Mesenchymal stem cell (in vitro differentiated cells and primary cell): Measurements from ENCODE around the gene HOXA6.
A peak's percentile ranks its signal among the peaks of the same experiment; 100 is the strongest.

Experiments used
- DNase-seq: peaks from one replicate; pipeline ENCODE4 v3.0.0-alpha.2; 2013
- H2AFZ ChIP-seq: one replicate; pipeline ENCODE4 v1.6.1; 2013; ENCODE audit warnings: low read depth, mild to moderate bottlenecking, control low read depth, inconsistent platforms, low read length, moderate library complexity
- H2AK5ac ChIP-seq: 2 replicates; pipeline ENCODE4 v1.6.1; 2013; ENCODE audit warnings: low read length, moderate library complexity, mild to moderate bottlenecking, inconsistent platforms; ENCODE audit not compliant: severe bottlenecking
- H2BK120ac ChIP-seq: one replicate; pipeline ENCODE4 v1.6.1; 2013; ENCODE audit warnings: low read depth, mild to moderate bottlenecking, inconsistent platforms, low read length, moderate library complexity
- H2BK12ac ChIP-seq, 2 experiments: one replicate each; pipeline ENCODE4 v1.6.1; 2013; ENCODE audit warnings: inconsistent platforms in 2 of 2, low read length in 2 of 2, mild to moderate bottlenecking in 2 of 2, moderate library complexity in 2 of 2, control low read depth in 1 of 2
- H2BK15ac ChIP-seq: one replicate; pipeline ENCODE4 v1.6.1; 2013; ENCODE audit warnings: mild to moderate bottlenecking, low read depth, inconsistent platforms; ENCODE audit not compliant: poor library complexity, severe bottlenecking
- H2BK5ac ChIP-seq: 2 replicates; pipeline ENCODE4 v1.6.1; 2013; ENCODE audit warnings: low read depth, mild to moderate bottlenecking, low read length, control low read depth, inconsistent platforms; ENCODE audit not compliant: poor library complexity, severe bottlenecking
- H3K14ac ChIP-seq, 2 experiments: one replicate each; pipeline ENCODE4 v1.6.1; 2013; ENCODE audit warnings: inconsistent platforms in 2 of 2, low read length in 2 of 2, control low read depth in 1 of 2, mild to moderate bottlenecking in 1 of 2, moderate library complexity in 1 of 2
- H3K18ac ChIP-seq, 2 experiments: one replicate each; pipeline ENCODE4 v1.6.1; 2013; ENCODE audit warnings: inconsistent platforms in 2 of 2, low read length in 2 of 2, control low read depth in 1 of 2, low read depth in 1 of 2, mild to moderate bottlenecking in 1 of 2
- H3K23ac ChIP-seq, 2 experiments: one replicate each; pipeline ENCODE4 v1.6.1; 2013; ENCODE audit warnings: inconsistent platforms in 2 of 2, low read length in 2 of 2, mild to moderate bottlenecking in 2 of 2, moderate library complexity in 2 of 2, control low read depth in 1 of 2
- H3K27ac ChIP-seq: 2 replicates; pipeline ENCODE4 v1.5.1; 2013; ENCODE audit warnings: mild to moderate bottlenecking, moderate library complexity, low read length, control low read depth, inconsistent platforms; ENCODE audit not compliant: poor library complexity, severe bottlenecking
- H3K27me3 ChIP-seq, 2 experiments: 2 replicates each; pipeline versions ENCODE4 v1.6.1 to v1.7.0; 2013; ENCODE audit warnings: low read length in 2 of 2, mild to moderate bottlenecking in 2 of 2, moderate library complexity in 2 of 2, control low read depth in 1 of 2, inconsistent platforms in 1 of 2; ENCODE audit not compliant: control insufficient read depth in 1 of 2, insufficient read depth in 1 of 2
- H3K36me3 ChIP-seq, 2 experiments: 2 replicates each; pipeline versions ENCODE4 v1.6.1 to v1.7.0; 2013; ENCODE audit warnings: low read length in 2 of 2, control low read depth in 1 of 2, inconsistent platforms in 1 of 2, low read depth in 1 of 2, mild to moderate bottlenecking in 1 of 2; ENCODE audit not compliant: insufficient read depth in 2 of 2, control insufficient read depth in 1 of 2
- H3K4ac ChIP-seq, 2 experiments: one replicate each; pipeline ENCODE4 v1.6.1; 2013; ENCODE audit warnings: inconsistent platforms in 2 of 2, low read length in 2 of 2, mild to moderate bottlenecking in 2 of 2, moderate library complexity in 2 of 2, control low read depth in 1 of 2, low read depth in 1 of 2
- H3K4me1 ChIP-seq: 2 replicates; pipeline ENCODE4 v1.6.1; 2013; ENCODE audit warnings: low read depth, low read length, control low read depth; ENCODE audit not compliant: control insufficient read depth, insufficient read depth
- H3K4me2 ChIP-seq: 2 replicates; pipeline ENCODE4 v1.6.1; 2013; ENCODE audit warnings: low read length, mild to moderate bottlenecking, inconsistent platforms; ENCODE audit not compliant: poor library complexity, severe bottlenecking
- H3K4me3 ChIP-seq, 2 experiments: 2 replicates each; pipeline versions ENCODE4 v1.5.1 to v1.7.0; 2013; ENCODE audit warnings: low read length in 2 of 2, mild to moderate bottlenecking in 2 of 2, control low read depth in 1 of 2, low read depth in 1 of 2; ENCODE audit not compliant: insufficient read depth in 1 of 2
- H3K79me1 ChIP-seq: replicated peaks from 2 replicates; pipeline ENCODE4 v1.6.1; 2013; ENCODE audit warnings: mild to moderate bottlenecking, control low read depth, low read length, inconsistent platforms; ENCODE audit not compliant: poor library complexity, severe bottlenecking
- H3K9ac ChIP-seq: 2 replicates; pipeline ENCODE4 v1.7.0; 2013; ENCODE audit warnings: mild to moderate bottlenecking, low read length, moderate library complexity
- H3K9me3 ChIP-seq: 2 replicates; pipeline ENCODE4 v1.7.0; 2013; ENCODE audit warnings: mild to moderate bottlenecking, low read length; ENCODE audit not compliant: control insufficient read depth
- H4K8ac ChIP-seq: one replicate; pipeline ENCODE4 v1.6.1; 2013; ENCODE audit warnings: inconsistent platforms, mild to moderate bottlenecking, low read length, moderate library complexity
- H4K91ac ChIP-seq: one replicate; pipeline ENCODE4 v1.6.1; 2013; ENCODE audit warnings: mild to moderate bottlenecking, low read length, inconsistent platforms
- WGBS: methylation state at CpG from one replicate; pipeline ENCODE4 v1.1.7; 2013; ENCODE audit warnings: mixed read lengths; 5-methylcytosine and 5-hydroxymethylcytosine counted together

HOXA6 gene

DNA sequence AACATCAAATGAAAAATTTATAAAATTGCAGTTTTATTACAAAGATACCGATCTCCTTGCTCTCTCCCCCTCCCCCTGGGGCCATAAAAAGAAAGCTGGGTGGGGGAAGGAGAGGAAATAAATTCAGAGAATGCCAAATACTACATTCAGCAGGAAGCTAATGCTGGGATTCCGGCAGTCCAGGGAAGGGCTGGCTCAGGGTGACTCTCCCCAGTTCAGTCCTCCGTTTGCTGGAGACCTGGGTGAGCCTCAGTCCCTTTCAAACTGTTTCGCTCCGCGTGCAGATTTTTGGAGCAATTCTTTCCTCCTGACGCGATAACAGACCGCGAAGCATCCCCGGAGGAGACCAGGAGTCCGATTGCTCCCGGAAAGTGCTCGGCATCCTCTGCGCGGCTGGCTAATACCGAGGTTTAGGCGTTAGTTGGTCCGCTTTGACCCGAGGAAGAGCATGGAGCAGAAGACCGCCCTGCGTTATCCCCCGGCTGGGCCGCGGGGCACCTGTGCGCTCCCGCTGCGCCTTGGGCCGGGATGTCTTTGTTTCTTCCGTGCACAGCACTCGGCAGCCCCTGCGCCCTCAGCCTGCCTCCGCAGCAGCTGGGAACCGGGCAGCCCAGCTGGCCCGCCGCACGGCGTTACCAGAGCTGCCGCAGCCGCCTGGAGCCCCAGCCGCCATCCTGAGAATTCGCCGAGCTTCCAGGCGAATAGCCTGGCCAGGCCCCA, 41.2 kb downstream of the HOXA6 start:
- Histone ChIP-seq H3K9me3 (no peaks in the 10 kb centered on the region), H2AFZ (no peak overlapping the region), H3K4me1 (peaks cover 33% of the 10 kb centered on the region), H2BK12ac (peak overlapping the region; percentile 1 to 8), H3K23ac (peak overlapping the region in 1 of 2 experiments; percentile 6), H3K4me3 (peak overlapping the region; percentile 47 to 65), H3K4ac (peak overlapping the region; percentile 52 to 54), H2BK15ac (peak overlapping the region; percentile 12), H3K14ac (no peak overlapping the region), H3K36me3 (peaks cover 6 to 28% of the 10 kb centered on the region in 2 experiments), H4K91ac (peak overlapping the region; percentile 90), H3K18ac (peak overlapping the region; percentile 70 to 85), H4K8ac (peak overlapping the region; percentile 76), H2BK120ac (peak overlapping the region; percentile 66), H2AK5ac (peak overlapping the region; percentile 18), H2BK5ac (peak overlapping the region; percentile 96), H3K79me1 (no peaks in the 10 kb centered on the region), H3K27ac (peak overlapping the region; percentile 82), H3K27me3 (no peaks in the 10 kb centered on the region), H3K4me2 (peak overlapping the region; percentile 73), H3K9ac (peak overlapping the region; percentile 96)
- whole genome bisulfite sequencing: 3% methylated on average over 43 of the region's 44 CpGs
- DNase-seq: peak; percentile 53

DNA sequence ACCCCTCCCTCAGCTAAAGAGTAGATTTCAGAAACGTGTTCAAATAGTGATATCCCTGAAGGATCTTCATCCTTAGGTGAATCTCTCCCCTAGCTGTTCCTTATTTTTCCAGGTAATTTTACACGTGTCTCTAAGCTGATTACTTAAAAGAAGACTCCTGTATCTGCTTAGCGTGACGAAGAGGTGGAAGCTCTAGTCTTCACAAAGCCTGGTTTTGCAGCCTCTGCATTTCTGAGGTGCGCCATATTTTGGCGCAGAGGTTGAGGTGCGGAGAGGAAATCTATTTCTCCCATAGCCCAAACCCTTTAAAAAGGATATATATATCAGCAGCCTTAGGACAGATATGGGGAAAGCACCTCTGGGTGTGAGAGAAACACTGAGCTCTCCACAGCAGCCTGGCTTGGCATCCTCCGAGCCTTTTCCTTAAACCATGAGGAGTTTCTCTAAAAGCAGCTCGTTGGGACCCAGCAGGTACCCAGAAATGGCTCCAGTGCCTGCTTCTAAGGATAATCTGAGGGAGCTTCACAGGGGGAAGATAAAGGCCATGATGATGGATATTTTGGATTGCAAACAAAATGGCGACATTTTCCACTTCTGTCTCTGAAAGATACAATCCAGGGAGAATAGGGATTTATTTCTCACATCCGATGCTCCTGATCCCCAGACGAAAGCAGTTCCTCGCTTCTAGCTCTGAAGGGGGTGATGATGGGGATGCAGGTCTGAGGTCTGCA, 42.1 kb downstream of the HOXA6 start:
- Histone ChIP-seq H3K18ac (no peak overlapping the region), H3K4me2 (peak overlapping the region; percentile 34), H3K4me3 (no peak overlapping the region), H2AK5ac (peak overlapping the region; percentile 80), H2BK12ac (no peak overlapping the region), H3K23ac (no peak overlapping the region), H3K27ac (peak overlapping the region; percentile 76), H2AFZ (no peak overlapping the region), H2BK15ac (no peak overlapping the region), H2BK120ac (no peak overlapping the region), H3K9me3 (no peaks in the 10 kb centered on the region), H3K4ac (no peak overlapping the region), H3K27me3 (no peaks in the 10 kb centered on the region), H3K9ac (peak overlapping the region; percentile 96), H3K4me1 (peaks cover 34% of the 10 kb centered on the region), H3K14ac (no peak overlapping the region), H4K8ac (no peak overlapping the region), H4K91ac (no peak overlapping the region), H3K36me3 (peaks cover 12 to 35% of the 10 kb centered on the region in 2 experiments), H3K79me1 (no peaks in the 10 kb centered on the region), H2BK5ac (no peak overlapping the region)
- DNase-seq: no peak
- WGBS: 25% methylated on average over 9 of the region's 13 CpGs

DNA sequence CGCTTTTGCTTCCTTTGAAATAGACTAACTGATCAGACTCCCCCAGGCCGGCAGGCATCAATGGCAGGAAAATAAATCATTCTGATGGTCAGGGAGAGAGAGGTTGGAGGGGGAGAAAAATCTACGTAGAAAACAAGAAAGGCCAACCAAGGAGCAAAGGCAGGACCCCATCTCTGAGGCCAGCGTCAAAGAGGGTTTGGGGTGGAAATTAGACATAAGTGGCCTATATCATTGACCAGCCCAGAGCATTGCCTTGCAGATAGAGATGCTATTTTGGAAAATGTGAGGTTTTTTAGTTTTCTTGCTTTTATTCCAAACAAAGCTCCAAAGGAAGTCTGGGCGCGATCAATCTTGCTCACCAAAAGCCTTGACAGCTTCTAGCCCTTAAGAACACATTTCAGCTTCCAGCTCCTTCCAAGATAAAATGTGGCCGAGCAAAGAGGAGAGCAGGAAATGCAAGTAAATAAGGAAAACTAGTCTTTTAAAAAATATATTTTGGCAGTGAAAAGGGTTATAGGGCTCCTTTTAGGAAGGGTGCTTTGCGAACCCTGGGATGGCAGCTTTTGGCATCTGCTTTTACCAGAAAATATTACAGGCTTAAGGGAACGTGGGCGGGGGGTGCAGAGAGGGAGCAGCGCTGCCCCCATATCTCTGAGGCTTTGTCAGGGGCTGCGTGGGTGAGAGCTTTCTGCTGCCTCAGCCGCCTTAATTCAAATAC, 43.1 kb downstream of the HOXA6 start:
- no peak overlapping the region for H2BK120ac ChIP-seq
- no peaks in the 10 kb centered on the region for H3K27me3 ChIP-seq
- peak overlapping the region; percentile 92 for H3K4me2 ChIP-seq
- no peaks in the 10 kb centered on the region for H3K9me3 ChIP-seq
- no peak overlapping the region for H4K8ac ChIP-seq
- no peak overlapping the region for H4K91ac ChIP-seq
- H2AFZ ChIP-seq: no peak overlapping the region
- peaks cover 26% of the 10 kb centered on the region for H3K4me1 ChIP-seq
- no peak overlapping the region for H3K4me3 ChIP-seq
- H3K23ac ChIP-seq: no peak overlapping the region
- no peak overlapping the region for H2BK5ac ChIP-seq
- H3K18ac ChIP-seq: no peak overlapping the region
- H3K14ac ChIP-seq: no peak overlapping the region
- no peak overlapping the region for H2BK12ac ChIP-seq
- no peak overlapping the region for H2BK15ac ChIP-seq
- peak overlapping the region; percentile 96 for H3K9ac ChIP-seq
- H3K4ac ChIP-seq: no peak overlapping the region
- DNase-seq: peak; percentile 27
- peak overlapping the region; percentile 44 for H2AK5ac ChIP-seq
- H3K79me1 ChIP-seq: no peaks in the 10 kb centered on the region
- WGBS: 31% methylated on average over 11 of the region's 13 CpGs
- peaks cover 8 to 26% of the 10 kb centered on the region in 2 experiments for H3K36me3 ChIP-seq
- H3K27ac ChIP-seq: peak overlapping the region; percentile 90
